Measurements from ENCODE around the gene CCDC90B. TPM values are rescaled to one million over a fixed set of nuclear protein-coding genes. Genes with fewer than 3 reads are reported as not detected.

CCDC90B gene
- total and polyA plus RNA-seq, 2 of the 13 experiments (the other 11 are each of a cell fraction or from before 2014, with no cell fraction given): 17.1 to 46.1 TPM

DNA sequence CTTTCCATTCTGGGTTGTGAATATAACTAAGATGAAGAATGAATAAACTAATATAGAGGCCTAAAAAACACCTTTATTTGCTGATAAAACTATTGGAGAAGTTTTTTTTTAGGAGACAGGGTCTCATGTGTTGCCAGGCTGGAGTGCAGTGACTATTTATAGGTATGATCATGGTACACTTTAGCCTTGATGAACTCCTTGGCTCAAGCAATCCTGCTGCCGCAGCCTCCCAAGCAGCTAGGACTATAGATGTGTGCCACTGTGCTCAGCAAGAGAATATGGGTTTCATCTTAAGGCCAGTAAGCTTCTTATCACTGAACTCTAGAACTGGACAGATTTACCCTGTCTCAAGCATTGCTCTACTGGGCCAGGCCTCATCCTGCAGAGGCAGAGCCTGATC is 26.6 kb downstream of the CCDC90B start:
- CTCF ChIA-PET (ENCODE audit: low intra/inter-chr PET ratio, low total read pairs): no interaction called here
- H3K4me1 ChIP-seq (ENCODE audit: insufficient read depth, low read length): peaks cover 37% of the 10 kb centered on the region
- H3K9me3 ChIP-seq (ENCODE audit: low read length): no peaks in the 10 kb centered on the region
- intact Hi-C loops (cut with micrococcal nuclease; ENCODE audit: unreplicated experiment): loop anchor here (10.0 kb wide), 2 partner anchors 65 to 175 kb away; partner anchors contain the start of gene ANKRD42
- H3K27ac ChIP-seq (ENCODE audit: extremely low read length, insufficient read depth, low read length): no peak overlapping the region
- TF ChIP-seq KLF15 (CRISPR knock-in tag; IDR thresholded peaks at IDR 0.05; ENCODE audit: borderline replicate concordance): no peak
- TF ChIP-seq SSRP1 (CRISPR knock-in tag; IDR thresholded peaks at IDR 0.05): no peak
- TF ChIP-seq, protein P1, sequence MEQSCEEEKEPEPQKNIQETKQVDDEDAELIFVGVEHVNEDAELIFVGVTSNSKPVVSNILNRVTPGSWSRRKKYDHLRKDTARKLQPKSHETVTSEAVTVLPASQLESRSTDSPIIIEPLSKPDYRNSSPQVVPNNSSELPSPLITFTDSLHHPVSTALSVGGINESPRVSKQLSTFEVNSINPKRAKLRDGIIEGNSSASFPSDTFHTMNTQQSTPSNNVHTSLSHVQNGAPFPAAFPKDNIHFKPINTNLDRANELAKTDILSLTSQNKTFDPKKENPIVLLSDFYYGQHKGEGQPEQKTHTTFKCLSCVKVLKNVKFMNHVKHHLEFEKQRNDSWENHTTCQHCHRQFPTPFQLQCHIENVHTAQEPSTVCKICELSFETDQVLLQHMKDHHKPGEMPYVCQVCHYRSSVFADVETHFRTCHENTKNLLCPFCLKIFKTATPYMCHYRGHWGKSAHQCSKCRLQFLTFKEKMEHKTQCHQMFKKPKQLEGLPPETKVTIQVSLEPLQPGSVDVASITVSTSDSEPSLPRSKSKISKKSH (CRISPR knock-in tag; IDR thresholded peaks at IDR 0.05; ENCODE audit: borderline replicate concordance): no peak
- TF ChIP-seq ZHX1 (CRISPR knock-in tag; IDR thresholded peaks at IDR 0.05; ENCODE audit: low read depth): no peak
- no peak for TF ChIP-seq ZSCAN22 (CRISPR knock-in tag; IDR thresholded peaks at IDR 0.05)
- TF ChIP-seq ZNF460 (CRISPR knock-in tag; IDR thresholded peaks at IDR 0.05; ENCODE audit: borderline replicate concordance): no peak
- TF ChIP-seq TAF15 (IDR thresholded peaks at IDR 0.05; ENCODE audit: low read depth, low read length, poor library complexity, severe bottlenecking): no peak
- in situ Hi-C loops (cut with HindIII; ENCODE audit: extremely low pct_ligation_motif_present, low pct_unique_long_range_greater_than_20kb): loop anchor here (10.0 kb wide), 1 partner anchor 355 kb away; the partner anchor contains the start of genes DDIAS and PRCP
- H3K4me3 ChIP-seq (replicated peaks in 1 of 3; ENCODE audit: insufficient read depth in 1 of 3, low read depth in 2 of 3, low read length in 3 of 3): no peak overlapping the region
- 100% methylated on average over 1 of the region's 1 CpG for WGBS (ENCODE audit: low lambda C conversion rate)
- DNase-seq (ENCODE audit: low spot score): no peak
- FAIRE-seq: no peak
- no TSS peak for BruUV-seq (replicated peaks)
- ATAC-seq: no peak
- H4K20me1 ChIP-seq (ENCODE audit: insufficient read depth, low read length): no peaks in the 10 kb centered on the region
- no peaks in the 10 kb centered on the region for H3K27me3 ChIP-seq (ENCODE audit: control insufficient read depth in 1 of 2, insufficient read depth in 2 of 2, low read length in 2 of 2)
- H3K4me2 ChIP-seq (ENCODE audit: low read depth, low read length): no peak overlapping the region
- H3K79me2 ChIP-seq (ENCODE audit: insufficient read depth, low read length): no peaks in the 10 kb centered on the region
- H3K36me3 ChIP-seq (replicated peaks in 1 of 2; ENCODE audit: control insufficient read depth in 1 of 2, insufficient read depth in 2 of 2, low read length in 2 of 2): peaks cover 0 to 21% of the 10 kb centered on the region in 2 experiments; a peak in 3 of 5 replicates
- H3K9ac ChIP-seq (ENCODE audit: insufficient read depth, low read depth, low read length): no peak overlapping the region
- POLR2A ChIA-PET: no interaction called here
- H2AFZ ChIP-seq (ENCODE audit: low read length): no peak overlapping the region

Data from HepG2 (cell line).